Measurements from ENCODE around the gene SPATA13. TPM values are rescaled to one million over a fixed set of nuclear protein-coding genes. Genes with fewer than 3 reads are reported as not detected.

SPATA13 gene
- total RNA-seq, 2 donors from 2014 or later, result 85.2 to 163 TPM

GRCh38 chr13:24192057-24192810 is 31.7 kb downstream of the SPATA13 start:
- no peaks in the 10 kb centered on the region for H3K9me3 ChIP-seq
- WGBS, result 92% methylated on average over 6 of the region's 6 CpGs
- no peaks in the 10 kb centered on the region for H3K27me3 ChIP-seq (replicated peaks; ENCODE audit: insufficient read depth)
- TF ChIP-seq POLR2AphosphoS5 (IDR thresholded peaks at IDR 0.05) (no peak), CTCF (IDR thresholded peaks at IDR 0.05) (no peak), POLR2A (IDR thresholded peaks at IDR 0.05) (no peak)
- H3K4me1 ChIP-seq (replicated peaks), result peaks cover 5% of the 10 kb centered on the region
- H3K4me3 ChIP-seq, result no peak overlapping the region
- intact Hi-C loops (cut with DNase I), result no loop called here
- DNase-seq (ENCODE audit: low spot score), result no peak
- H3K27ac ChIP-seq, result peak overlapping the region; percentile 52 to 78
- no peaks in the 10 kb centered on the region for H3K36me3 ChIP-seq

GRCh38 chr13:24192811-24193162 is 32.3 kb downstream of the SPATA13 start:
- no peaks in the 10 kb centered on the region for H3K9me3 ChIP-seq
- H3K4me1 ChIP-seq (replicated peaks), result peaks cover 5% of the 10 kb centered on the region
- intact Hi-C loops (cut with DNase I), result no loop called here
- WGBS, result 100% methylated on average over 1 of the region's 1 CpG
- no peak overlapping the region for H3K4me3 ChIP-seq
- H3K27me3 ChIP-seq (replicated peaks; ENCODE audit: insufficient read depth), result no peaks in the 10 kb centered on the region
- no peak for TF ChIP-seq POLR2AphosphoS5 (IDR thresholded peaks at IDR 0.05)
- TF ChIP-seq CTCF (IDR thresholded peaks at IDR 0.05), result no peak
- no peak for TF ChIP-seq POLR2A (IDR thresholded peaks at IDR 0.05)
- no peaks in the 10 kb centered on the region for H3K36me3 ChIP-seq
- peak overlapping the region; percentile 52 to 78 for H3K27ac ChIP-seq
- DNase-seq (ENCODE audit: low spot score), result no peak

- Histone ChIP-seq H3K36me3 (no peaks in the 10 kb centered on the region), H3K27ac (peak overlapping the region; percentile 52 to 78), H3K4me3 (no peak overlapping the region), H3K27me3 (replicated peaks; ENCODE audit: insufficient read depth) (no peaks in the 10 kb centered on the region), H3K4me1 (replicated peaks) (peaks cover 5% of the 10 kb centered on the region), H3K9me3 (no peaks in the 10 kb centered on the region)
- DNase-seq (ENCODE audit: low spot score), result peak; percentile 34
- TF ChIP-seq POLR2A (IDR thresholded peaks at IDR 0.05), result no peak
- TF ChIP-seq POLR2AphosphoS5 (IDR thresholded peaks at IDR 0.05), result peak; percentile 76
- TF ChIP-seq CTCF (IDR thresholded peaks at IDR 0.05), result no peak
- WGBS, result 36% methylated on average over 8 of the region's 8 CpGs
- intact Hi-C loops (cut with DNase I), result no loop called here
These were observed 33.9 kb downstream of the SPATA13 start for GRCh38 chr13:24194447-24194846.

DNA sequence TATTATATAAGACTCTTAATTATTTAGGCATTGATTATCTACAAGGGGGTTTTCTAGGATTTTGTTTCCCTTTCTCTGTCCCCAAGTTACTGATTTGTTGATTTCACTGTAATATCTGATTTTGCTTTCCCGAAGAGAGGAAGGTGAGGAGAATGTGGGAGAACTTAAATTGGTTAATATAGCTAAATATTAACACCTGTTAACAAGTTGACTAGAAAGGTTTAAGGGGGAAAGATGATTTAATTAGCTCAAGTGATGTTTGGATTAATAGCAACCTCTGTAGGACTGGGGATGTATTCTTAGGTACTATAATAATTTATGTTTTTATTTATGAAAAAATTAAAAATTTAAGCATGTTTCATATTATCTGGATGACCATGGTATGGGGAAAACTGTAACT is 35.1 kb downstream of the SPATA13 start:
- TF ChIP-seq CTCF (IDR thresholded peaks at IDR 0.05) (no peak), POLR2A (IDR thresholded peaks at IDR 0.05) (no peak)
- no peaks in the 10 kb centered on the region for H3K9me3 ChIP-seq
- DNase-seq (ENCODE audit: low spot score), result no peak
- no peak overlapping the region for H3K4me3 ChIP-seq
- intact Hi-C loops (cut with DNase I), result loop anchor here (5.0 kb wide), 1 partner anchor 33 kb away; the partner anchor contains the start of gene SPATA13
- H3K36me3 ChIP-seq, result no peaks in the 10 kb centered on the region
- H3K4me1 ChIP-seq (replicated peaks), result peaks cover 5% of the 10 kb centered on the region
- peak overlapping the region; percentile 52 to 78 for H3K27ac ChIP-seq
- no peaks in the 10 kb centered on the region for H3K27me3 ChIP-seq (replicated peaks; ENCODE audit: insufficient read depth)
- 69% methylated on average over 1 of the region's 1 CpG for WGBS
